ENCODE measurements around the gene SDSL. TPM values are rescaled to one million over a fixed set of nuclear protein-coding genes. Genes with fewer than 3 reads are reported as not detected.

Gene SDSL
- total and polyA plus RNA-seq, 2 of the 13 experiments (the other 11 are each of a cell fraction or from before 2014, with no cell fraction given) = 1.2 to 1.7 TPM

DNA sequence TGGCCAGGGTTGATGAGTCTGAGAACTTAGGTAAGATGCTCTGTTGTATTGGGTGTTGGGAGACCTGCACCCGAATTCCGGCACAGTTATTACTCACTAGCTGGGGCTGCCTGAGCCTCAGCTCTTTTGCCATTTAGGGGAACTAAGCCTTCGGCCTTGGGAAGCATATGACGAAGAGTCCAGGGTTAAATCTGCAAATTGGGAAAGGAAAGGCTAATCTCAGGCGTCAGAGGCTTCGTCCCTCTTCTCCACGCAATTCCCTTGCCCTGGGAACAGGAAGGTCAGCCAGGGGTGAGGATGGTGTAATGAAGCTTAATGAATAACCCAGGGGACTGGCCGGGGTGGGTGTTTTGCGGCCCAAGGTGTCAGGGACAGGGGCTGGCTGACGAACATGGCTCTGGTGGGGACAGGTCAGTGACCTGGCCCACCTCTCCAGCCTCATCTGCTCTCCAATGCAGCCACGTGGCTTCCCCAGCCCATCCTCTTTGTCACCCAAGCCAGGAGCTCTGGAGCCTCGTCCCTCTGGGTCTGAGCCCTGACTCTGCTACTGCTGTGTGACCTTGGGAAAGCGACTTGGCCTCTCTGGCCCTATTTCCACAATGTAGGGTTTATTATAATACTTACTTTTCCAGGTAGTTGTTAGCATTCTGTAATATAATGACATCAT, 3.8 kb upstream of the SDSL start (continued):
- no peak for TF ChIP-seq ZNF142 (CRISPR knock-in tag; IDR thresholded peaks at IDR 0.05)
- peak; percentile 43; the same call in 1 of the 2 replicates for TF ChIP-seq HNF4A (CRISPR knock-in tag; IDR thresholded peaks at IDR 0.05)
- TF ChIP-seq ZNF34 (CRISPR knock-in tag; IDR thresholded peaks at IDR 0.05; ENCODE audit: borderline replicate concordance) = no peak
- TF ChIP-seq ZNF577 (CRISPR knock-in tag; IDR thresholded peaks at IDR 0.05; ENCODE audit: borderline replicate concordance, low read depth) = no peak
- TF ChIP-seq ZBTB3 (CRISPR knock-in tag; IDR thresholded peaks at IDR 0.05; ENCODE audit: borderline replicate concordance, low read depth) = no peak
- no peak for TF ChIP-seq HNRNPLL (IDR thresholded peaks at IDR 0.05; ENCODE audit: low read depth, low read length, poor library complexity, severe bottlenecking)
- TF ChIP-seq ZNF431 (CRISPR knock-in tag; IDR thresholded peaks at IDR 0.05; ENCODE audit: borderline replicate concordance, low read depth) = no peak
- TF ChIP-seq, protein P1, sequence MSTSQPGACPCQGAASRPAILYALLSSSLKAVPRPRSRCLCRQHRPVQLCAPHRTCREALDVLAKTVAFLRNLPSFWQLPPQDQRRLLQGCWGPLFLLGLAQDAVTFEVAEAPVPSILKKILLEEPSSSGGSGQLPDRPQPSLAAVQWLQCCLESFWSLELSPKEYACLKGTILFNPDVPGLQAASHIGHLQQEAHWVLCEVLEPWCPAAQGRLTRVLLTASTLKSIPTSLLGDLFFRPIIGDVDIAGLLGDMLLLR (CRISPR knock-in tag; IDR thresholded peaks at IDR 0.05) = no peak; the same call in 1 of the 2 replicates
- TF ChIP-seq, protein P2, sequence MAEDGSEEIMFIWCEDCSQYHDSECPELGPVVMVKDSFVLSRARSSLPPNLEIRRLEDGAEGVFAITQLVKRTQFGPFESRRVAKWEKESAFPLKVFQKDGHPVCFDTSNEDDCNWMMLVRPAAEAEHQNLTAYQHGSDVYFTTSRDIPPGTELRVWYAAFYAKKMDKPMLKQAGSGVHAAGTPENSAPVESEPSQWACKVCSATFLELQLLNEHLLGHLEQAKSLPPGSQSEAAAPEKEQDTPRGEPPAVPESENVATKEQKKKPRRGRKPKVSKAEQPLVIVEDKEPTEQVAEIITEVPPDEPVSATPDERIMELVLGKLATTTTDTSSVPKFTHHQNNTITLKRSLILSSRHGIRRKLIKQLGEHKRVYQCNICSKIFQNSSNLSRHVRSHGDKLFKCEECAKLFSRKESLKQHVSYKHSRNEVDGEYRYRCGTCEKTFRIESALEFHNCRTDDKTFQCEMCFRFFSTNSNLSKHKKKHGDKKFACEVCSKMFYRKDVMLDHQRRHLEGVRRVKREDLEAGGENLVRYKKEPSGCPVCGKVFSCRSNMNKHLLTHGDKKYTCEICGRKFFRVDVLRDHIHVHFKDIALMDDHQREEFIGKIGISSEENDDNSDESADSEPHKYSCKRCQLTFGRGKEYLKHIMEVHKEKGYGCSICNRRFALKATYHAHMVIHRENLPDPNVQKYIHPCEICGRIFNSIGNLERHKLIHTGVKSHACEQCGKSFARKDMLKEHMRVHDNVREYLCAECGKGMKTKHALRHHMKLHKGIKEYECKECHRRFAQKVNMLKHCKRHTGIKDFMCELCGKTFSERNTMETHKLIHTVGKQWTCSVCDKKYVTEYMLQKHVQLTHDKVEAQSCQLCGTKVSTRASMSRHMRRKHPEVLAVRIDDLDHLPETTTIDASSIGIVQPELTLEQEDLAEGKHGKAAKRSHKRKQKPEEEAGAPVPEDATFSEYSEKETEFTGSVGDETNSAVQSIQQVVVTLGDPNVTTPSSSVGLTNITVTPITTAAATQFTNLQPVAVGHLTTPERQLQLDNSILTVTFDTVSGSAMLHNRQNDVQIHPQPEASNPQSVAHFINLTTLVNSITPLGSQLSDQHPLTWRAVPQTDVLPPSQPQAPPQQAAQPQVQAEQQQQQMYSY (CRISPR knock-in tag; IDR thresholded peaks at IDR 0.05) = no peak
- no peak for TF ChIP-seq PCBP2 (optimal IDR thresholded peaks at IDR 0.05; ENCODE audit: low read depth, low read length, poor library complexity, severe bottlenecking)
- no peak for TF ChIP-seq ZNF143 (CRISPR knock-in tag; IDR thresholded peaks at IDR 0.05)
- no peak for TF ChIP-seq BCLAF1 (IDR thresholded peaks at IDR 0.05)
- peak; percentile 99 for TF ChIP-seq ZMYM3 (CRISPR knock-in tag; IDR thresholded peaks at IDR 0.05)
- no peak for TF ChIP-seq NFYC (CRISPR knock-in tag; IDR thresholded peaks at IDR 0.05)
